Stimulated activated naive CD8-positive, alpha-beta T cell treated with anti-CD3 and anti-CD28 coated beads, Interleukin-15, Interleukin-2, amounts not matched to agents 100 ng/mL and 50 ng/mL, for 24 hours (primary cell): ENCODE measurements around the gene PSME2.

Experiments
- H3K27ac Mint-ChIP-seq: one replicate; pipeline ENCODE4 v1.8.0; 2021; ENCODE audit warnings: mild to moderate bottlenecking, mixed read lengths
- H3K27me3 Mint-ChIP-seq: one replicate; pipeline ENCODE4 v1.8.0; 2021; ENCODE audit warnings: mixed read lengths
- H3K36me3 Mint-ChIP-seq: one replicate; pipeline ENCODE4 v1.8.0; 2021; ENCODE audit warnings: low read depth, mixed read lengths
- H3K4me1 Mint-ChIP-seq: one replicate; pipeline ENCODE4 v1.8.0; 2021; ENCODE audit warnings: low read depth, mixed read lengths
- H3K4me3 Mint-ChIP-seq: one replicate; pipeline ENCODE4 v1.8.0; 2021; ENCODE audit warnings: mild to moderate bottlenecking, mixed read lengths
- H3K9me3 Mint-ChIP-seq: one replicate; pipeline ENCODE4 v1.8.0; 2021; ENCODE audit warnings: mixed read lengths

PSME2 gene

GRCh38 chr14:24137529-24138395, 8.6 kb downstream of the PSME2 start:
- H3K27me3 Mint-ChIP-seq: no peaks in the 10 kb centered on the region
- H3K4me3 Mint-ChIP-seq: peak overlapping the region; percentile 95
- H3K9me3 Mint-ChIP-seq: no peaks in the 10 kb centered on the region
- H3K36me3 Mint-ChIP-seq: peaks cover 48% of the 10 kb centered on the region
- peaks cover 58% of the 10 kb centered on the region for H3K4me1 Mint-ChIP-seq
- H3K27ac Mint-ChIP-seq: peak overlapping the region; percentile 96

DNA sequence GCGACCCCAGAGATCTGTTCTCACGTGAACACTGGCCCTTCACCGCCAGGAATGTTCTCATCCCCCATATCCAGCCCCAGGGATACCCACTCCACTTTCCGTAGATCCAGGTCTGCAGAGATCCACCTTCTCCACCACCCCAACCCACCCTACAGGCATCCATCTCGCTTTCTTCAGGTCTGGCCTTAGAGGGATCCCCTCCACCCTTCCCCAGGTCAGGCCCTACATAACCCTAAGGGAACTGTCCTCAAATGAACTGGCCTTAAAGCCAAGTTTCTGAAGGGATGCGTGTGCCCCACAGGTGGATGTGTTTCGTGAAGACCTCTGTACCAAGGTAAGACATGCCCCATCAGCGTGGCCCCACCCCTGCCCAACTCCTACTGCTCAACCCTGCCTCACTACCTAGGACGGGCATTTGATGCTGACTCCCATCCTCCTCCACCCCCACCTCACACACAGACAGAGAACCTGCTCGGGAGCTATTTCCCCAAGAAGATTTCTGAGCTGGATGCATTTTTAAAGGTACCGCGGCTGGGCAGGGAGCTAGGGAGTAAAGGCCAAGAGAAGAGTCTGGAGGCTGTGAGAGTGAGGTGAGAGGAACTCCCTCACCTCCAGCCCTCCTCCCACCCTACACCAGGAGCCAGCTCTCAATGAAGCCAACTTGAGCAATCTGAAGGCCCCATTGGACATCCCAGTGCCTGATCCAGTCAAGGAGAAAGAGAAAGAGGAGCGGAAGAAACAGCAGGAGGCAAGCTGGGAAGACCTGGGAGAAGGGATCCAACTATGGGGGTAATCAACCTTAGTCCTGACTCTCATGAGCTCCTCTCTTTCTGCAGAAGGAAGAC, 9.5 kb downstream of the PSME2 start:
- H3K4me3 Mint-ChIP-seq: peak overlapping the region; percentile 95
- no peaks in the 10 kb centered on the region for H3K27me3 Mint-ChIP-seq
- H3K4me1 Mint-ChIP-seq: peaks cover 60% of the 10 kb centered on the region
- peak overlapping the region; percentile 96 for H3K27ac Mint-ChIP-seq
- H3K9me3 Mint-ChIP-seq: no peaks in the 10 kb centered on the region
- peaks cover 44% of the 10 kb centered on the region for H3K36me3 Mint-ChIP-seq

- peak within 1 kb of the TSS; percentile 96 for H3K27ac Mint-ChIP-seq
- peak within 1 kb of the TSS; percentile 95 for H3K4me3 Mint-ChIP-seq
- H3K27me3 Mint-ChIP-seq: no peaks in the 10 kb centered on the region
- peaks cover 59% of the 10 kb centered on the region for H3K4me1 Mint-ChIP-seq
- no peaks in the 10 kb centered on the region for H3K9me3 Mint-ChIP-seq
- peaks cover 43% of the 10 kb centered on the region for H3K36me3 Mint-ChIP-seq
Measured at GRCh38 chr14:24135834-24136683, 10.4 kb downstream of the PSME2 start, which contains the start of gene PSME1. PSME1 (plus strand) TSS chr14:24136194; CDS start chr14:24136263, 69 bp downstream.

- H3K36me3 Mint-ChIP-seq: peaks cover 38% of the 10 kb centered on the region
- H3K9me3 Mint-ChIP-seq: no peaks in the 10 kb centered on the region
- peaks cover 59% of the 10 kb centered on the region for H3K4me1 Mint-ChIP-seq
- peak overlapping the region; percentile 95 for H3K4me3 Mint-ChIP-seq
- peak overlapping the region; percentile 80 for H3K27ac Mint-ChIP-seq
- no peaks in the 10 kb centered on the region for H3K27me3 Mint-ChIP-seq
Measured at GRCh38 chr14:24135584-24135833, 10.9 kb downstream of the PSME2 start.

DNA sequence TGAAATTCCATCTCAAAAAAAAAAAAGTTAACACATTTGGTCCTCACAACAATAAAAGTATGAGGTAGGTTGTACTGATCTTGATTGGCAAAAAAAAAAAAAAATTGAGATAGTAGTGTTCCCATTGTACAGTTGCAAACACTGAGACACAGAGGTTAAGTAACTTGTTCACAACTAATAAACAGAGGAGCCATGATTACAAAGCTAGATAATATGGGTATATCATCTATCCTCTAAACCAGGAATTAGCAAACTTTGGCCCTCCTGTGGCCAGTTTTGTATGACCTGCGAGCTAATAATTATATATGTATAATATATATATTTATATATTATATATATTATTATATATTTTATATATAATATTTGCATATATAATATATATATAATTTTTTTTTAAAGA, 12.7 kb downstream of the PSME2 start:
- Mint-ChIP-seq H3K27me3 (no peaks in the 10 kb centered on the region), H3K9me3 (no peaks in the 10 kb centered on the region), H3K4me1 (peaks cover 46% of the 10 kb centered on the region), H3K36me3 (peaks cover 23% of the 10 kb centered on the region), H3K27ac (no peak overlapping the region), H3K4me3 (no peak overlapping the region)

GRCh38 chr14:24132976-24133375, 13.4 kb downstream of the PSME2 start:
- no peaks in the 10 kb centered on the region for H3K27me3 Mint-ChIP-seq
- H3K36me3 Mint-ChIP-seq: peaks cover 15% of the 10 kb centered on the region
- H3K27ac Mint-ChIP-seq: peak overlapping the region; percentile 82
- no peaks in the 10 kb centered on the region for H3K9me3 Mint-ChIP-seq
- peaks cover 39% of the 10 kb centered on the region for H3K4me1 Mint-ChIP-seq
- no peak overlapping the region for H3K4me3 Mint-ChIP-seq

GRCh38 chr14:24132061-24132685, 14.2 kb downstream of the PSME2 start:
- Mint-ChIP-seq H3K4me3 (no peak overlapping the region), H3K4me1 (peaks cover 33% of the 10 kb centered on the region), H3K27ac (peak overlapping the region; percentile 82)

GRCh38 chr14:24131549-24131966, 14.9 kb downstream of the PSME2 start:
- H3K4me1 Mint-ChIP-seq: peaks cover 27% of the 10 kb centered on the region
- peaks cover under 1% of the 10 kb centered on the region for H3K36me3 Mint-ChIP-seq

More at GRCh38 chr14:24132061-24132685, 14.2 kb downstream of the PSME2 start:
- Mint-ChIP-seq H3K36me3 (peaks cover 7% of the 10 kb centered on the region), H3K27me3 (no peaks in the 10 kb centered on the region), H3K9me3 (no peaks in the 10 kb centered on the region)

GRCh38 chr14:24130717-24131548, 15.5 kb downstream of the PSME2 start:
- no peaks in the 10 kb centered on the region for H3K27me3 Mint-ChIP-seq
- peak overlapping the region; percentile 33 for H3K27ac Mint-ChIP-seq
- H3K4me1 Mint-ChIP-seq: peaks cover 25% of the 10 kb centered on the region
- H3K9me3 Mint-ChIP-seq: no peaks in the 10 kb centered on the region
- no peaks in the 10 kb centered on the region for H3K36me3 Mint-ChIP-seq
- H3K4me3 Mint-ChIP-seq: no peak overlapping the region

More at GRCh38 chr14:24131549-24131966, 14.9 kb downstream of the PSME2 start:
- Mint-ChIP-seq H3K9me3 (no peaks in the 10 kb centered on the region), H3K4me3 (no peak overlapping the region), H3K27ac (peak overlapping the region; percentile 81), H3K27me3 (no peaks in the 10 kb centered on the region)

DNA sequence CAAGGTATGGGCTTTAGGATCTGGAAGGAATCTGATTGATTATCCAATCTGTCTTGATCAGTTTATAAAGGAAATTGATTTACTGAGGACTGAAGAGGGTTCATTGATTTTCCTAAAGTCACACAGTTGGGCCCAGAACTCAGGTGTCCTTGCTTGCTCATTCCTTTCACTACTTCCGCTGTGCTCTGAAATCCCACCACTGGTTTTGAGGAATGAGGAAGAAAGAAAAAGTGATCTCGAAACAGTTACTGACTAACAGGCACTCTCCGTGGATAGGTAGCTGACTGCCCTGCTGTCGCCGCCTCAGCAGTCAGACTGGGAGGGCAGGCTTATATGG, 16.1 kb downstream of the PSME2 start, which contains the start of gene FITM1:
TSS of gene FITM1 (plus strand) at position 280 of the 337 bp plus-strand sequence. CDS start 905 bp downstream, outside the sequence.
- Mint-ChIP-seq H3K4me3 (no peak within 1 kb of the TSS), H3K27me3 (no peaks in the 10 kb centered on the region), H3K9me3 (no peaks in the 10 kb centered on the region), H3K27ac (peak within 1 kb of the TSS; percentile 33), H3K4me1 (peaks cover 22% of the 10 kb centered on the region), H3K36me3 (no peaks in the 10 kb centered on the region)

- H3K4me1 Mint-ChIP-seq: peaks cover 17% of the 10 kb centered on the region
- H3K27ac Mint-ChIP-seq: no peak overlapping the region
- no peak overlapping the region for H3K4me3 Mint-ChIP-seq
- H3K9me3 Mint-ChIP-seq: no peaks in the 10 kb centered on the region
- H3K27me3 Mint-ChIP-seq: no peaks in the 10 kb centered on the region
- H3K36me3 Mint-ChIP-seq: no peaks in the 10 kb centered on the region
Measured at GRCh38 chr14:24129410-24129998, 16.9 kb downstream of the PSME2 start.

- Mint-ChIP-seq H3K27ac (no peak overlapping the region), H3K36me3 (peaks cover 10% of the 10 kb centered on the region), H3K27me3 (no peaks in the 10 kb centered on the region), H3K9me3 (no peaks in the 10 kb centered on the region), H3K4me3 (no peak overlapping the region), H3K4me1 (peaks cover 21% of the 10 kb centered on the region)
Measured at GRCh38 chr14:24127673-24128072, 18.7 kb downstream of the PSME2 start.

- Mint-ChIP-seq H3K4me1 (peaks cover 15% of the 10 kb centered on the region), H3K27ac (no peak overlapping the region), H3K36me3 (peaks cover 10% of the 10 kb centered on the region)
Measured at GRCh38 chr14:24126939-24127338, 19.5 kb downstream of the PSME2 start.

More at GRCh38 chr14:24126939-24127338, 19.5 kb downstream of the PSME2 start:
- Mint-ChIP-seq H3K27me3 (no peaks in the 10 kb centered on the region), H3K9me3 (no peaks in the 10 kb centered on the region), H3K4me3 (no peak overlapping the region)
